HepG2 (cell line): ENCODE data around the gene CRYAB. TPM values are rescaled to one million over a fixed set of nuclear protein-coding genes. Genes with fewer than 3 reads are reported as not detected.

Experiments
- EHMT2 ChIP-seq: fragments of 200-600 bp; sonication (generic); IDR thresholded peaks from 2 replicates; pipeline ENCODE4 v1.7.0; 2017; ENCODE audit warnings: antibody characterized with exemption, low read depth, low read length, borderline replicate concordance
- EZH2 ChIP-seq: conservative IDR thresholded peaks from 2 replicates; pipeline ENCODE4 v1.6.1; 2012; ENCODE audit warnings: mild to moderate bottlenecking, low read depth, low read length, moderate library complexity
- GLMP ChIP-seq: sonication (generic); formaldehyde crosslinking; IDR thresholded peaks from 2 replicates; pipeline ENCODE4 v1.9.0; 2021; ENCODE audit warnings: missing genetic modification reagents, mild to moderate bottlenecking, borderline replicate concordance
- HDAC1 ChIP-seq: sonication (generic); formaldehyde crosslinking; IDR thresholded peaks from 2 replicates; pipeline ENCODE4 v1.5.1; 2020; ENCODE audit warnings: mild to moderate bottlenecking, missing genetic modification reagents
- HDAC6 ChIP-seq: fragments of 200-600 bp; sonication (generic); IDR thresholded peaks from 2 replicates; pipeline ENCODE4 v1.7.0; 2017; ENCODE audit warnings: mild to moderate bottlenecking, antibody characterized with exemption, low read length, low read depth
- IRF2 ChIP-seq: IDR thresholded peaks from 2 replicates; pipeline ENCODE4 v1.6.1; 2018; ENCODE audit warnings: missing genetic modification reagents, missing compliant biosample characterization
- KLF6 ChIP-seq: IDR thresholded peaks from 2 replicates; pipeline ENCODE4 v1.8.0; 2016; ENCODE audit warnings: missing biosample characterization, missing genetic modification reagents
- MATR3 ChIP-seq: sonication (generic); formaldehyde crosslinking; IDR thresholded peaks from 2 replicates; pipeline ENCODE4 v1.4.0; 2020; ENCODE audit warnings: missing genetic modification reagents
- NCOA1 ChIP-seq: sonication (generic); formaldehyde crosslinking; IDR thresholded peaks from 2 replicates; pipeline ENCODE4 v1.9.0; 2021; ENCODE audit warnings: missing genetic modification reagents
- NFATC3 ChIP-seq: sonication (generic); formaldehyde crosslinking; IDR thresholded peaks from 2 replicates; pipeline ENCODE4 v1.5.1; 2020; ENCODE audit warnings: mild to moderate bottlenecking, missing genetic modification reagents
- SALL1 ChIP-seq: sonication (generic); formaldehyde crosslinking; IDR thresholded peaks from 2 replicates; pipeline ENCODE4 v1.8.0; 2022; ENCODE audit warnings: mild to moderate bottlenecking, missing genetic modification reagents
- SRF ChIP-seq: IDR thresholded peaks from 2 replicates; pipeline ENCODE4 v1.6.1; 2011; ENCODE audit warnings: mild to moderate bottlenecking, low read depth, low read length, moderate library complexity
- XRCC5 ChIP-seq: fragments of 200-400 bp; formaldehyde crosslinking; optimal IDR thresholded peaks from 2 replicates; pipeline ENCODE3; 2017; ENCODE audit warnings: mild to moderate bottlenecking, low read length
- ZNF207 ChIP-seq: fragments of 450-650 bp; IDR thresholded peaks from 2 replicates; pipeline ENCODE4 v1.6.1; 2016; ENCODE audit warnings: antibody characterized with exemption, borderline replicate concordance
- ZNF292 ChIP-seq: sonication (generic); formaldehyde crosslinking; IDR thresholded peaks from 2 replicates; pipeline ENCODE4 v1.8.1; 2022; ENCODE audit warnings: mild to moderate bottlenecking, low read depth, missing genetic modification reagents, borderline replicate concordance
- ZNF333 ChIP-seq: sonication (generic); formaldehyde crosslinking; IDR thresholded peaks from 2 replicates; pipeline ENCODE4 v1.4.0; 2020; ENCODE audit warnings: mild to moderate bottlenecking, missing genetic modification reagents, borderline replicate concordance
- ZNF343 ChIP-seq: sonication (generic); formaldehyde crosslinking; IDR thresholded peaks from 2 replicates; pipeline ENCODE4 v1.4.0; 2020; ENCODE audit warnings: mild to moderate bottlenecking, missing genetic modification reagents
- ZNF501 ChIP-seq: sonication (generic); formaldehyde crosslinking; IDR thresholded peaks from 2 replicates; pipeline ENCODE4 v1.5.1; 2020; ENCODE audit warnings: mild to moderate bottlenecking, moderate library complexity, missing genetic modification reagents
- ZNF567 ChIP-seq: sonication (generic); formaldehyde crosslinking; IDR thresholded peaks from 2 replicates; pipeline ENCODE4 v1.8.1; 2023; ENCODE audit warnings: mild to moderate bottlenecking, missing genetic modification reagents, borderline replicate concordance
- ZNF619 ChIP-seq: sonication (generic); formaldehyde crosslinking; IDR thresholded peaks from 2 replicates; pipeline ENCODE4 v1.4.0; 2020; ENCODE audit warnings: mild to moderate bottlenecking, missing genetic modification reagents
- ZNF652 ChIP-seq: IDR thresholded peaks from 2 replicates; pipeline ENCODE4 v1.6.1; 2016; ENCODE audit warnings: low read depth, borderline replicate concordance
- ZSCAN9 ChIP-seq: IDR thresholded peaks from 2 replicates; pipeline ENCODE4 v1.6.1; 2016; ENCODE audit warnings: borderline replicate concordance
- polyA plus RNA-seq, 8 experiments: library from polyadenylated mRNA; depleted of rRNA in 3 of 8; stranded (reverse) in 7 of 8; unstranded in 1 of 8; fragments of >200 nt; fragmentation: Illumina TruSeq in 4 of 8; extraction: Trizol in 4 of 8; gene quantifications; 2 replicates each; pipeline versions ENCODE4 v1.2.1 to v1.2.3, GENCODE V29; 2011 to 2016; ENCODE audit warnings: low read depth in 4 of 8, missing spikeins in 1 of 8, mixed read lengths in 1 of 8; ENCODE audit not compliant: insufficient read depth in 1 of 8
- total RNA-seq, 5 experiments: library from RNA; depleted of rRNA; stranded (reverse); fragments of >200 nt; fragmentation: Illumina TruSeq; extraction: Trizol; gene quantifications; 2 replicates each; pipeline ENCODE4 v1.2.3, GENCODE V29; 2016; ENCODE audit warnings: low read depth in 1 of 5
- TF ChIP-seq, protein P1 (sequence below): sonication (generic); formaldehyde crosslinking; IDR thresholded peaks from 2 replicates; pipeline ENCODE4 v1.8.0; 2022; ENCODE audit warnings: mild to moderate bottlenecking, missing genetic modification reagents, moderate library complexity
- TF ChIP-seq, protein P2 (sequence below): sonication (generic); formaldehyde crosslinking; IDR thresholded peaks from 2 replicates; pipeline ENCODE4 v1.4.0; 2020; ENCODE audit warnings: missing genetic modification reagents, borderline replicate concordance

Gene CRYAB
- total and polyA plus RNA-seq, 2 of the 13 experiments (the other 11 are each of a cell fraction or from before 2014, with no cell fraction given) = 0.55 to 1.1 TPM

- TF ChIP-seq ZSCAN9 (CRISPR knock-in tag) (no peak), IRF2 (0 out of 2 replicates have a peak, but pooled peaks have one; percentile 64), SALL1 (CRISPR knock-in tag) (peak; percentile 51; the same call in 1 of the 2 replicates), NFATC3 (CRISPR knock-in tag) (0 out of 2 replicates have a peak, but pooled peaks have one; percentile 42), ZNF343 (CRISPR knock-in tag) (0 out of 2 replicates have a peak, but pooled peaks have one; percentile 32), ZNF567 (CRISPR knock-in tag) (no peak), GLMP (CRISPR knock-in tag) (no peak), EHMT2 (no peak), ZNF501 (CRISPR knock-in tag) (peak; percentile 72), ZNF652 (CRISPR knock-in tag) (no peak), KLF6 (CRISPR knock-in tag) (no peak), ZNF207 (no peak), MATR3 (CRISPR knock-in tag) (no peak), ZNF619 (CRISPR knock-in tag) (no peak), XRCC5 (peak; percentile 29), ZNF292 (CRISPR knock-in tag) (peak; percentile 49; the same call in 1 of the 2 replicates), SRF (no peak), ZNF333 (CRISPR knock-in tag) (no peak), NCOA1 (CRISPR knock-in tag) (no peak), EZH2 (no peak), HDAC6 (no peak), HDAC1 (CRISPR knock-in tag) (no peak; the same call in 1 of the 2 replicates)
- TF ChIP-seq, protein P1, sequence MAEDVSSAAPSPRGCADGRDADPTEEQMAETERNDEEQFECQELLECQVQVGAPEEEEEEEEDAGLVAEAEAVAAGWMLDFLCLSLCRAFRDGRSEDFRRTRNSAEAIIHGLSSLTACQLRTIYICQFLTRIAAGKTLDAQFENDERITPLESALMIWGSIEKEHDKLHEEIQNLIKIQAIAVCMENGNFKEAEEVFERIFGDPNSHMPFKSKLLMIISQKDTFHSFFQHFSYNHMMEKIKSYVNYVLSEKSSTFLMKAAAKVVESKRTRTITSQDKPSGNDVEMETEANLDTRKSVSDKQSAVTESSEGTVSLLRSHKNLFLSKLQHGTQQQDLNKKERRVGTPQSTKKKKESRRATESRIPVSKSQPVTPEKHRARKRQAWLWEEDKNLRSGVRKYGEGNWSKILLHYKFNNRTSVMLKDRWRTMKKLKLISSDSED = no peak
- TF ChIP-seq, protein P2, sequence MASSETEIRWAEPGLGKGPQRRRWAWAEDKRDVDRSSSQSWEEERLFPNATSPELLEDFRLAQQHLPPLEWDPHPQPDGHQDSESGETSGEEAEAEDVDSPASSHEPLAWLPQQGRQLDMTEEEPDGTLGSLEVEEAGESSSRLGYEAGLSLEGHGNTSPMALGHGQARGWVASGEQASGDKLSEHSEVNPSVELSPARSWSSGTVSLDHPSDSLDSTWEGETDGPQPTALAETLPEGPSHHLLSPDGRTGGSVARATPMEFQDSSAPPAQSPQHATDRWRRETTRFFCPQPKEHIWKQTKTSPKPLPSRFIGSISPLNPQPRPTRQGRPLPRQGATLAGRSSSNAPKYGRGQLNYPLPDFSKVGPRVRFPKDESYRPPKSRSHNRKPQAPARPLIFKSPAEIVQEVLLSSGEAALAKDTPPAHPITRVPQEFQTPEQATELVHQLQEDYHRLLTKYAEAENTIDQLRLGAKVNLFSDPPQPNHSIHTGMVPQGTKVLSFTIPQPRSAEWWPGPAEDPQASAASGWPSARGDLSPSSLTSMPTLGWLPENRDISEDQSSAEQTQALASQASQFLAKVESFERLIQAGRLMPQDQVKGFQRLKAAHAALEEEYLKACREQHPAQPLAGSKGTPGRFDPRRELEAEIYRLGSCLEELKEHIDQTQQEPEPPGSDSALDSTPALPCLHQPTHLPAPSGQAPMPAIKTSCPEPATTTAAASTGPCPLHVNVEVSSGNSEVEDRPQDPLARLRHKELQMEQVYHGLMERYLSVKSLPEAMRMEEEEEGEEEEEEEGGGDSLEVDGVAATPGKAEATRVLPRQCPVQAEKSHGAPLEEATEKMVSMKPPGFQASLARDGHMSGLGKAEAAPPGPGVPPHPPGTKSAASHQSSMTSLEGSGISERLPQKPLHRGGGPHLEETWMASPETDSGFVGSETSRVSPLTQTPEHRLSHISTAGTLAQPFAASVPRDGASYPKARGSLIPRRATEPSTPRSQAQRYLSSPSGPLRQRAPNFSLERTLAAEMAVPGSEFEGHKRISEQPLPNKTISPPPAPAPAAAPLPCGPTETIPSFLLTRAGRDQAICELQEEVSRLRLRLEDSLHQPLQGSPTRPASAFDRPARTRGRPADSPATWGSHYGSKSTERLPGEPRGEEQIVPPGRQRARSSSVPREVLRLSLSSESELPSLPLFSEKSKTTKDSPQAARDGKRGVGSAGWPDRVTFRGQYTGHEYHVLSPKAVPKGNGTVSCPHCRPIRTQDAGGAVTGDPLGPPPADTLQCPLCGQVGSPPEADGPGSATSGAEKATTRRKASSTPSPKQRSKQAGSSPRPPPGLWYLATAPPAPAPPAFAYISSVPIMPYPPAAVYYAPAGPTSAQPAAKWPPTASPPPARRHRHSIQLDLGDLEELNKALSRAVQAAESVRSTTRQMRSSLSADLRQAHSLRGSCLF (CRISPR knock-in tag) = no peak
These were observed 23.9 kb upstream of the CRYAB start (continued) for GRCh38 chr11:111935317-111936039.
